Lung (tissue), 12 donors: Measurements from ENCODE around the gene SNAP91. TPM values are rescaled to one million over a fixed set of nuclear protein-coding genes. Genes with fewer than 3 reads are reported as not detected.
A peak's percentile ranks its signal among the peaks of the same experiment; 100 is the strongest.
"Not testable (repeated sequence)": the region's sequence is repeated elsewhere in the genome, so short reads cannot be mapped to it uniquely, and the experiment has no call there.

Experiments used
- ATAC-seq: fragments of 200-7000 bp; cut with Tn5 transposase; one replicate; pipeline ENCODE4 v1.9.1; 2020; ENCODE audit warnings: moderate number of reproducible peaks; ENCODE audit not compliant: insufficient read depth, low FRiP score
- DNase-seq, 3 donors: peaks; one replicate each; pipeline ENCODE4 v3.0.0-alpha.2; 2013 to 2017
- H3K27ac ChIP-seq, 2 donors: one replicate each; pipeline ENCODE4 v1.5.1; 2013; ENCODE audit warnings: mild to moderate bottlenecking in 2 of 2, moderate library complexity in 2 of 2, control low read depth in 1 of 2, inconsistent platforms in 1 of 2, low read depth in 1 of 2, low read length in 1 of 2
- H3K27me3 ChIP-seq, 3 donors: one replicate each; pipeline ENCODE4 v1.5.1; 2013; ENCODE audit warnings: low read length in 2 of 3; ENCODE audit not compliant: control insufficient read depth in 3 of 3, insufficient read depth in 3 of 3
- H3K36me3 ChIP-seq, 4 donors: one replicate each; pipeline ENCODE4 v1.5.1; 2013; ENCODE audit warnings: low read length in 4 of 4, mild to moderate bottlenecking in 1 of 4, moderate library complexity in 1 of 4; ENCODE audit not compliant: control insufficient read depth in 4 of 4, insufficient read depth in 4 of 4
- H3K4me1 ChIP-seq, 5 donors: one replicate each; pipeline ENCODE4 v1.5.1; 2013; ENCODE audit warnings: low read length in 5 of 5, mild to moderate bottlenecking in 2 of 5, moderate library complexity in 1 of 5; ENCODE audit not compliant: control insufficient read depth in 5 of 5, insufficient read depth in 5 of 5
- H3K4me3 ChIP-seq: one replicate; pipeline ENCODE4 v1.5.1; 2013; ENCODE audit warnings: mild to moderate bottlenecking, control low read depth, moderate library complexity
- H3K9ac ChIP-seq, 2 donors: one replicate each; pipeline ENCODE4 v1.5.1; 2013; ENCODE audit warnings: low read length in 2 of 2, control low read depth in 1 of 2; ENCODE audit not compliant: insufficient read depth in 1 of 2
- H3K9me3 ChIP-seq, 4 donors: one replicate each; pipeline ENCODE4 v1.5.1; 2013; ENCODE audit warnings: low read length in 3 of 4, mild to moderate bottlenecking in 1 of 4, moderate library complexity in 1 of 4; ENCODE audit not compliant: control insufficient read depth in 4 of 4, insufficient read depth in 3 of 4
- CTCF ChIP-seq: IDR thresholded peaks from 2 replicates; pipeline ENCODE4 v1.5.1; 2012; ENCODE audit warnings: mild to moderate bottlenecking; ENCODE audit errors: control extremely low read depth, extremely low read depth
- WGBS, 2 donors: extraction: QIAGEN DNeasy Blood & Tissue Kit; methylation state at CpG; one replicate each; pipeline ENCODE4 v1.1.7; 2013; 5-methylcytosine and 5-hydroxymethylcytosine counted together
- polyA plus RNA-seq, 2 donors: library from polyadenylated mRNA; stranded (reverse); fragments of 200-250 nt; gene quantifications; one replicate each; pipeline ENCODE4 v1.2.1, GENCODE V29; 2013
- total RNA-seq, 2 donors: library from RNA; depleted of rRNA in 1 of 2; stranded (reverse); fragments of >200 nt in 1 of 2; gene quantifications; one replicate each; pipeline ENCODE4 v1.2.1, GENCODE V29; 2014 to 2021
- donor health status: control.
- donor health status: control.
- donor health status: Bipolar disorder and iron deficiency.
- donor health status: healthy.
- donor health status: DM: yes; HTN: yes; CAD: no.

The SNAP91 gene
- total and polyA plus RNA-seq, 4 donors: 0.02 to 2.9 TPM; not detected in 2

GRCh38 chr6:83633149-83633548, 75.8 kb downstream of the SNAP91 start:
- ATAC-seq: no peak
- Histone ChIP-seq H3K27ac (no peak overlapping the region), H3K4me1 (no peaks in the 10 kb centered on the region), H3K27me3 (no peaks in the 10 kb centered on the region), H3K36me3 (no peaks in the 10 kb centered on the region), H3K9me3 (peaks cover 0 to 6% (median 0%) of the 10 kb centered on the region in 4 donors), H3K4me3 (no peak overlapping the region), H3K9ac (no peak overlapping the region)
- no peak for TF ChIP-seq CTCF
- 78 to 81% methylated on average over 2 of the region's 2 CpGs for WGBS, 2 donors
- no peak for DNase-seq

- 91 to 92% methylated on average over 4 of the region's 4 CpGs for WGBS, 2 donors
- H3K36me3 ChIP-seq, ATAC-seq, H3K9me3 ChIP-seq, H3K27me3 ChIP-seq, H3K4me1 ChIP-seq, H3K27ac ChIP-seq, H3K4me3 ChIP-seq, DNase-seq, H3K9ac ChIP-seq: not testable (repeated sequence)
These were observed 79.0 kb downstream of the SNAP91 start for GRCh38 chr6:83629908-83630307.

GRCh38 chr6:83615025-83615999, 93.6 kb downstream of the SNAP91 start:
- H3K9ac ChIP-seq: no peak overlapping the region
- no peaks in the 10 kb centered on the region for H3K9me3 ChIP-seq
- no peaks in the 10 kb centered on the region for H3K36me3 ChIP-seq
- no peaks in the 10 kb centered on the region for H3K27me3 ChIP-seq
- peak; percentile 14 to 49 (median 36) for DNase-seq
- no peak for ATAC-seq
- no peak overlapping the region for H3K27ac ChIP-seq
- no peak overlapping the region for H3K4me3 ChIP-seq
- no peaks in the 10 kb centered on the region for H3K4me1 ChIP-seq
- no peak for TF ChIP-seq CTCF
- WGBS, 2 donors: 74 to 75% methylated on average over 6 of the region's 6 CpGs

GRCh38 chr6:83613378-83613777, 95.5 kb downstream of the SNAP91 start:
- no peak overlapping the region for H3K9ac ChIP-seq
- no peaks in the 10 kb centered on the region for H3K27me3 ChIP-seq
- no peak for TF ChIP-seq CTCF
- no peak overlapping the region for H3K27ac ChIP-seq
- H3K9me3 ChIP-seq: no peaks in the 10 kb centered on the region
- no peaks in the 10 kb centered on the region for H3K4me1 ChIP-seq
- H3K36me3 ChIP-seq: no peaks in the 10 kb centered on the region
- no peak overlapping the region for H3K4me3 ChIP-seq
- ATAC-seq (no peak), DNase-seq (no peak)
- WGBS, 2 donors: 58 to 72% methylated on average over 4 of the region's 4 CpGs
